ENCODE measurements around the gene IRF5.

- TF ChIP-seq CTCF (conservative IDR thresholded peaks at IDR 0.05 in 1 of 2, IDR thresholded peaks at IDR 0.05 in 1 of 2; ENCODE audit: extremely low read depth in 1 of 2, insufficient read depth in 1 of 2, low read depth in 1 of 2, low read length in 2 of 2) (no peak), EZH2 (IDR thresholded peaks at IDR 0.05; ENCODE audit: borderline replicate concordance, low read length) (no peak)
These were observed 16.7 kb upstream of the IRF5 start for GRCh38 chr7:128920913-128921582.

All from mammary epithelial cell (primary cell).